ENCODE measurements around the gene ZBTB49. TPM values are rescaled to one million over a fixed set of nuclear protein-coding genes. Genes with fewer than 3 reads are reported as not detected.

The ZBTB49 gene
- total and polyA plus RNA-seq, 9 donors: 5.5 to 13.4 (median 8.3) TPM

DNA sequence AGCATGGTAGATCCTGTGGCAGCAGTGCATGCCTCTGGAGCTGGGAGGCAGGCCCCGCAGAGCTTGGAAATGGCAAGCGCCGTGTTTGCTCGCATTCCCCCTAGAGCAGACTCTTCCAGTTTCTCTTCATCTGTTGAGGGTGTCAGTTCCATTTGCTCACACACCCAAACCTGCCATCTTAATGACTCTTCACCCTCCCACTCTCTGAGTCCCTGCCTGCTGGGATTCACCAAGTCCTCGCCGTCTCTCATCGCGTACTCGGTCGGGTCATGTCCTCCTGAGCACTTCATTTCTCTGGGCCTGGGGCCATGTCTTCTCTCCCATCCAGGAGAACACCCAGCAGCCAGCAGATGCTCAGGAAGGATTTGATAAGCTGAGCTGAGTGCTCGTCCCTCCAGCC, 16.9 kb downstream of the ZBTB49 start:
- H3K27ac ChIP-seq: no peak overlapping the region
- H3K27me3 ChIP-seq: no peaks in the 10 kb centered on the region
- H3K4me1 ChIP-seq (ENCODE audit: insufficient read depth): no peaks in the 10 kb centered on the region
- DNase-seq: no peak
- intact Hi-C loops (cut with DNase I): no loop called here
- no peaks in the 10 kb centered on the region for H3K9me3 ChIP-seq
- TF ChIP-seq, protein P1, sequence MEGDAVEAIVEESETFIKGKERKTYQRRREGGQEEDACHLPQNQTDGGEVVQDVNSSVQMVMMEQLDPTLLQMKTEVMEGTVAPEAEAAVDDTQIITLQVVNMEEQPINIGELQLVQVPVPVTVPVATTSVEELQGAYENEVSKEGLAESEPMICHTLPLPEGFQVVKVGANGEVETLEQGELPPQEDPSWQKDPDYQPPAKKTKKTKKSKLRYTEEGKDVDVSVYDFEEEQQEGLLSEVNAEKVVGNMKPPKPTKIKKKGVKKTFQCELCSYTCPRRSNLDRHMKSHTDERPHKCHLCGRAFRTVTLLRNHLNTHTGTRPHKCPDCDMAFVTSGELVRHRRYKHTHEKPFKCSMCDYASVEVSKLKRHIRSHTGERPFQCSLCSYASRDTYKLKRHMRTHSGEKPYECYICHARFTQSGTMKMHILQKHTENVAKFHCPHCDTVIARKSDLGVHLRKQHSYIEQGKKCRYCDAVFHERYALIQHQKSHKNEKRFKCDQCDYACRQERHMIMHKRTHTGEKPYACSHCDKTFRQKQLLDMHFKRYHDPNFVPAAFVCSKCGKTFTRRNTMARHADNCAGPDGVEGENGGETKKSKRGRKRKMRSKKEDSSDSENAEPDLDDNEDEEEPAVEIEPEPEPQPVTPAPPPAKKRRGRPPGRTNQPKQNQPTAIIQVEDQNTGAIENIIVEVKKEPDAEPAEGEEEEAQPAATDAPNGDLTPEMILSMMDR (IDR thresholded peaks at IDR 0.05): no peak
- TF ChIP-seq EP300 (IDR thresholded peaks at IDR 0.05): no peak
- TF ChIP-seq POLR2A (IDR thresholded peaks at IDR 0.05): no peak
- H3K4me3 ChIP-seq: no peak overlapping the region
- H3K36me3 ChIP-seq: no peaks in the 10 kb centered on the region
- 93 to 96% (median 93%) methylated on average over 11 of the region's 11 CpGs for WGBS, 3 donors

DNA sequence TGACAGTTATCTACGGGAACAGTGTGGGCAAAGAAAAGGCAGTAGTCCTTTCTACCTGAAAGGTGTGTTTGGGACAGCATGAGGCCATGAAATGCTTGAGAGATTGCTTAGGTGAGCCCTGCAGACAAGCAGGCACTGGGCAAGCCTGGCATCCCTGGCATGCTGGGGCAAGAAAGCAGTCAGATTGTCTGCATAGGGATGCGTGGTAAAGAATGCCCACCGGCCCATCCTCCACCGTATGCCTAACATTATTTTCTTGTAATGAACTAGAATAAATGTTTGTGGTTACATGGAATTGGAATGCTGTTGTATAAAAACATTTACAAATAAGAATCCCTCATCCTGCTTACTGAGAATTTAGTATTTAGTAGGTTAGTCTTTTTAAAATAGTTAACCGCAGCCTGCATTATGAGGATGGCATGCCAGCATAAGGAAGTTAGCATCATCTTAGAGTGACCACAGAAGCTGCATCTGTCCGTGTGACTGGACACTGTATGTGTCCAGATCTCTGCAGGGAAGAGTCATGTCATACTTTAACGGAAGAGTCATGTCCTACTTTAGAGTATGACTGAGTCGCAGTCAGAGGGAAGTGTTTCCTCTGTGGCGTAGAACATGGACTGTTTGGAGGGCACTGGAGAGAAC, 18.9 kb downstream of the ZBTB49 start:
- no peak overlapping the region for H3K4me3 ChIP-seq
- TF ChIP-seq, protein P1 (IDR thresholded peaks at IDR 0.05): no peak
- TF ChIP-seq EP300 (IDR thresholded peaks at IDR 0.05): no peak
- TF ChIP-seq POLR2A (IDR thresholded peaks at IDR 0.05): no peak
- H3K36me3 ChIP-seq: no peaks in the 10 kb centered on the region
- H3K27me3 ChIP-seq: no peaks in the 10 kb centered on the region
- no peaks in the 10 kb centered on the region for H3K4me1 ChIP-seq (ENCODE audit: insufficient read depth)
- DNase-seq: no peak
- 68 to 81% (median 71%) methylated on average over 9 of the region's 9 CpGs for WGBS, 3 donors
- H3K9me3 ChIP-seq: no peaks in the 10 kb centered on the region
- no peak overlapping the region for H3K27ac ChIP-seq
- intact Hi-C loops (cut with DNase I): no loop called here

GRCh38 chr4:4311193-4311592, 21.1 kb downstream of the ZBTB49 start:
- Histone ChIP-seq H3K27me3 (no peaks in the 10 kb centered on the region), H3K36me3 (no peaks in the 10 kb centered on the region), H3K9me3 (no peaks in the 10 kb centered on the region), H3K4me1 (ENCODE audit: insufficient read depth) (no peaks in the 10 kb centered on the region), H3K4me3 (no peak overlapping the region), H3K27ac (no peak overlapping the region)
- WGBS, 3 donors: 16 to 34% (median 29%) methylated on average over 4 of the region's 4 CpGs
- TF ChIP-seq EP300 (IDR thresholded peaks at IDR 0.05): no peak
- TF ChIP-seq, protein P1 (IDR thresholded peaks at IDR 0.05): no peak
- no peak for TF ChIP-seq POLR2A (IDR thresholded peaks at IDR 0.05)
- intact Hi-C loops (cut with DNase I): no loop called here
- no peak for DNase-seq

DNA sequence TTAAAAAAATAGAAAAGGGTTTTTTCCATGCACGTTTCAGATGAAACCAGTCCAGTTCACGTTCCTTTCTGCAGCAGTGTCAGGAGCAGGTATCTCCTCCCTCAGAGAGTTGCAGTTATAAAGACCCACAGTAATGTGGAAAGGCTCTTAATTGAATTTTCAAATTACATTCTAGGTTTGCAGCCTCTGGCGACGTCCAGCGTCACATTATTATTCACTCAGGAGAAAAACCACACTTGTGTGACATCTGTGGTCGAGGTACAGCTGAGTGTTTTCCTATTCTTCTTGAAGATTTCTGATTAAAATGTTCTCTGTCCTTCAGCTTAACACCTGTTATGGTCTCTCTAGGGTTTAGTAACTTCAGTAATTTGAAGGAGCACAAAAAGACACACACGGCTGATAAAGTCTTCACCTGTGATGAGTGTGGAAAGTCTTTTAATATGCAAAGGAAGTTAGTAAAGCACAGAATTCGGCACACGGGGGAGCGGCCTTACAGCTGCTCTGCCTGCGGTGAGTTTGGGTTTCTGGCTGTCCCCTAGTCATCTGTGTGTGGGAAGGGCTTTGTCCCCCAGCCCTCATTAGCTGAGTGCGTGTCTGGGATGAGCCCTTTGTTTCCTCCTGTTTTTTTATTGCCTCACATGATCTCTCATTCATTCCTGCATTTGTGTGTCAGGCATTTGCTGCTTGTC, 25.6 kb downstream of the ZBTB49 start:
- intact Hi-C loops (cut with DNase I): no loop called here
- H3K27me3 ChIP-seq: no peaks in the 10 kb centered on the region
- no peaks in the 10 kb centered on the region for H3K9me3 ChIP-seq
- DNase-seq: no peak
- no peak overlapping the region for H3K4me3 ChIP-seq
- TF ChIP-seq, protein P1 (IDR thresholded peaks at IDR 0.05): no peak
- TF ChIP-seq POLR2A (IDR thresholded peaks at IDR 0.05) (no peak), EP300 (IDR thresholded peaks at IDR 0.05) (no peak)
- no peak overlapping the region for H3K27ac ChIP-seq
- WGBS, 3 donors: 76 to 83% (median 79%) methylated on average over 12 of the region's 12 CpGs
- no peaks in the 10 kb centered on the region for H3K36me3 ChIP-seq
- no peaks in the 10 kb centered on the region for H3K4me1 ChIP-seq (ENCODE audit: insufficient read depth)

Data from ovary (tissue), 9 donors.